GM10248 (cell line): ENCODE measurements around the gene MAN2A2.

Experiments
- CTCF ChIA-PET: fragments of 300-600 bp; sonication (Branson Sonifier 250); formaldehyde crosslinking; extraction: SDS; loops from one replicate; lab custom pipeline; 2021; ENCODE audit warnings: antibody characterized with exemption; lab: Yijun Ruan, JAX
- POLR2A ChIA-PET: fragments of 350-650 bp; sonication (Branson Sonifier 250); formaldehyde crosslinking; extraction: SDS; loops from one replicate; lab custom pipeline; 2020; ENCODE audit warnings: antibody characterized with exemption; lab: Yijun Ruan, JAX
- DNase-seq: peaks from one replicate; pipeline ENCODE4 v3.0.0; 2012; ENCODE audit errors: extremely low spot score
- TF ChIP-seq, protein P1 (sequence below): IDR thresholded peaks from 2 replicates; pipeline ENCODE4 v1.5.1; 2012; ENCODE audit warnings: mild to moderate bottlenecking, low read depth; ENCODE audit errors: extremely low read depth, missing control alignments, control extremely low read depth

Gene MAN2A2

GRCh38 chr15:90886291-90886614 lies 16.8 kb upstream of the MAN2A2 start:
- DNase-seq: no peak
- CTCF ChIA-PET: interaction anchor here (0.7 to 4.5 kb wide), 77 partner anchors 8 to 593 kb away, joined by 3 to 73 read pairs (median 5); partner anchors contain the start of genes BLM, FURIN, HDDC3 and MAN2A2
- TF ChIP-seq, protein P1, sequence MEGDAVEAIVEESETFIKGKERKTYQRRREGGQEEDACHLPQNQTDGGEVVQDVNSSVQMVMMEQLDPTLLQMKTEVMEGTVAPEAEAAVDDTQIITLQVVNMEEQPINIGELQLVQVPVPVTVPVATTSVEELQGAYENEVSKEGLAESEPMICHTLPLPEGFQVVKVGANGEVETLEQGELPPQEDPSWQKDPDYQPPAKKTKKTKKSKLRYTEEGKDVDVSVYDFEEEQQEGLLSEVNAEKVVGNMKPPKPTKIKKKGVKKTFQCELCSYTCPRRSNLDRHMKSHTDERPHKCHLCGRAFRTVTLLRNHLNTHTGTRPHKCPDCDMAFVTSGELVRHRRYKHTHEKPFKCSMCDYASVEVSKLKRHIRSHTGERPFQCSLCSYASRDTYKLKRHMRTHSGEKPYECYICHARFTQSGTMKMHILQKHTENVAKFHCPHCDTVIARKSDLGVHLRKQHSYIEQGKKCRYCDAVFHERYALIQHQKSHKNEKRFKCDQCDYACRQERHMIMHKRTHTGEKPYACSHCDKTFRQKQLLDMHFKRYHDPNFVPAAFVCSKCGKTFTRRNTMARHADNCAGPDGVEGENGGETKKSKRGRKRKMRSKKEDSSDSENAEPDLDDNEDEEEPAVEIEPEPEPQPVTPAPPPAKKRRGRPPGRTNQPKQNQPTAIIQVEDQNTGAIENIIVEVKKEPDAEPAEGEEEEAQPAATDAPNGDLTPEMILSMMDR: no peak
- POLR2A ChIA-PET: no interaction called here

DNA sequence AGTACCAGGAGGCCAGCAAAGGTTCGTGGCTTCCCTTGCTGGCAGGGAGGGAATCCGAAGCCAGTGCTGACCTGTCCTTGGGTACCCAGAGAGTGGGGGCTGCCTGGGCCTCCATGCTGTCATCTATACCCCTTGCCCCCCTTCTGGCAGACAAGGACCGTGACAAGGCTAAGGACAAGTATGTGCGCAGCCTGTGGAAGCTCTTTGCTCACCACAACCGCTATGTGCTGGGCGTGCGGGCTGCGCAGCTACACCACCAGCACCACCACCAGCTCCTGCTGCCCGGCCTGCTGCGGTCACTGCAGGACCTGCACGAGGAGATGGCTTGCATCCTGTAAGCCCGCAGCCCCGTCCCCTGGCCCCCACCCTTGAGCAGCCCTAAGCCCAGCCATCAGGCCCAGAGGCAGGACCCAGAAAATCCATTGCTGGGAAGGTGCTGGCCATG lies 16.0 kb upstream of the MAN2A2 start:
- CTCF ChIA-PET: interaction anchor here (0.9 to 4.5 kb wide), 28 partner anchors 9 to 594 kb away, joined by 3 to 73 read pairs (median 8); partner anchors contain the start of genes BLM, FURIN, HDDC3 and MAN2A2
- no peak for DNase-seq
- TF ChIP-seq, protein P1: no peak
- POLR2A ChIA-PET: no interaction called here

DNA sequence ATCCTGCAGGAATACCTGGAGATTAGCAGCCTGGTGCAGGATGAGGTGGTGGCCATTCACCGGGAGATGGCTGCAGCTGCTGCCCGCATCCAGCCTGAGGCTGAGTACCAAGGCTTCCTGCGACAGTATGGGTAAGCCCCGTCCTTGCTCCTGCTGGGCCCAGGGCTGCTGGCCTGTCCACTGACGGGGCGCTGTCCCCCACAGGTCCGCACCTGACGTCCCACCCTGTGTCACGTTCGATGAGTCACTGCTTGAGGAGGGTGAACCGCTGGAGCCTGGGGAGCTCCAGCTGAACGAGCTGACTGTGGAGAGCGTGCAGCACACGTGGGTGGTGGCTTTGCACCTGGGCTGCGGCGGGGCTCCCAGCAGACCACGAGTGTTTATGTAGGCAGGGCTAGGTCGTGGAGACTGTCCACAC lies 13.8 kb upstream of the MAN2A2 start:
- TF ChIP-seq, protein P1: no peak
- DNase-seq: no peak
- CTCF ChIA-PET: interaction anchor here (0.9 to 3.5 kb wide), 6 partner anchors 44 to 588 kb away, joined by 3 to 27 read pairs (median 4); partner anchors contain the start of genes HDDC3 and UNC45A
- POLR2A ChIA-PET: interaction anchor here (0.5 kb wide), 1 partner anchor 294 kb away, joined by 4 read pairs; no protein-coding TSS in a partner anchor

- ChIA-PET CTCF (interaction anchor here (0.9 to 3.5 kb wide), 5 partner anchors 11 to 588 kb away, joined by 3 to 27 read pairs (median 4); partner anchors contain the start of genes HDDC3 and UNC45A), POLR2A (interaction anchor here (0.5 kb wide), 1 partner anchor 295 kb away, joined by 4 read pairs; no protein-coding TSS in a partner anchor)
- DNase-seq: no peak
- TF ChIP-seq, protein P1: no peak
Measured at GRCh38 chr15:90889736-90890456, 13.2 kb upstream of the MAN2A2 start.

DNA sequence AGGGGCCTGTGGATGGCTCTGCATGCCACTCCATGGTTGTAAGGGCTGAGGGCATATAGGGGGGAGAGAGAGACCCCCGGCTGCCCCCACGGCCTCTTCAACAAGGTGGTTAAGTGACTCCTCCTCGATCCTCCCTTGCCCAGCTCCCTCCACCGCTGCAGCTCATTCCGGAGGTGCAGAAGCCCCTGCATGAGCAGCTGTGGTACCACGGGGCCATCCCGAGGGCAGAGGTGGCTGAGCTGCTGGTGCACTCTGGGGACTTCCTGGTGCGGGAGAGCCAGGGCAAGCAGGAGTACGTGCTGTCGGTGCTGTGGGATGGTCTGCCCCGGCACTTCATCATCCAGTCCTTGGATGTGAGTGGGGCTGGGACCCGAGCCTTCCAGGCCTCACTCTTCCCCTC lies 12.3 kb upstream of the MAN2A2 start:
- ChIA-PET CTCF (interaction anchor here (1.4 to 3.5 kb wide), 3 partner anchors 10 to 571 kb away, joined by 3 to 27 read pairs (median 9); partner anchors contain the start of genes HDDC3 and UNC45A), POLR2A (no interaction called here)
- no peak for DNase-seq
- TF ChIP-seq, protein P1: no peak

DNA sequence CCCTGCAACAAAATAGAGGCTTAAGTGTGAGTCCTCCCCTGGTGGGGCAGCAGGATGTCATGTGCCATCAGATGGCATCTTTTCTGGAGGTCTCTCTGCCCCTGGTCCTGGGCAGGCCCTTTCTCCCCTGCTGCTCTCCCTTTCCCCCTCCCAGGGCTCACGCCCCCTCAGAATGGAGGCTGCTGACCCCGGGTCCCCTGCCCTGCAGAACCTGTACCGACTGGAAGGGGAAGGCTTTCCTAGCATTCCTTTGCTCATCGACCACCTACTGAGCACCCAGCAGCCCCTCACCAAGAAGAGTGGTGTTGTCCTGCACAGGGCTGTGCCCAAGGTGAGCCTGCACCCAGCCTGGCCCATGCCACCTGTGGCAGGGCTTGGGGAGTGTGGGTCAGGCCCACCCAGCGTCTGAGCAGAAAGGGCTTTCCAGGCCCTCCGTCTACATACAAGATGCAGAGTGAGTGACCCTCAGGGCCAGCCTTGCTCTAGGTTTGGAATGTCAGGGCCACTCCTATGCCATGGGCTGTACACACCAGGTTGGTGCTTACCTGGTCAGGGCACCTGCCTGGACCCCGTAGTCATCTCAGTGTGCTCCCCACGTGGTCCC lies 11.7 kb upstream of the MAN2A2 start:
- TF ChIP-seq, protein P1: no peak
- CTCF ChIA-PET: interaction anchor here (1.4 kb wide), 1 partner anchor 10 kb away, joined by 3 read pairs; no protein-coding TSS in a partner anchor
- POLR2A ChIA-PET: no interaction called here
- DNase-seq: no peak
